ENCODE results near the gene GBX2. TPM values are rescaled to one million over a fixed set of nuclear protein-coding genes. Genes with fewer than 3 reads are reported as not detected.

The GBX2 gene
- total and polyA plus RNA-seq, 9 of the 15 experiments (the other 6 are each of a cell fraction or from before 2014, with no cell fraction given) = 0.03 to 0.53 (median 0.27) TPM; not detected in 1

- CTCF ChIA-PET (ENCODE audit: low intra/inter-chr PET ratio) = interaction anchor here (0.7 to 1.8 kb wide), 2 partner anchors 282 to 413 kb away, joined by 3 to 8 read pairs; no protein-coding TSS in a partner anchor
- Histone ChIP-seq H4K20me1 (replicated peaks; ENCODE audit: control insufficient read depth, insufficient read depth, low read length) (no peaks in the 10 kb centered on the region), H3K4me1 (replicated peaks in 1 of 2; ENCODE audit: control insufficient read depth in 2 of 2, insufficient read depth in 2 of 2, low read length in 2 of 2) (peaks cover 2 to 20% of the 10 kb centered on the region in 2 experiments; a peak in 4 of 5 replicates), H3K4me3 (no peak overlapping the region), H3K4me2 (ENCODE audit: insufficient read depth, low read length) (no peak overlapping the region), H3K27ac (ENCODE audit: extremely low read depth, low read depth, low read length) (no peak overlapping the region), H3K9me1 (ENCODE audit: control insufficient read depth, insufficient read depth, low read length) (no peaks in the 10 kb centered on the region), H3K36me3 (ENCODE audit: control insufficient read depth, insufficient read depth, low read length) (no peaks in the 10 kb centered on the region), H3K9me3 (replicated peaks; ENCODE audit: control insufficient read depth, insufficient read depth, low read depth, low read length) (no peaks in the 10 kb centered on the region), H3K79me2 (ENCODE audit: control insufficient read depth, insufficient read depth, low read length) (no peaks in the 10 kb centered on the region), H3K9ac (ENCODE audit: insufficient read depth in 1 of 2, low read depth in 2 of 2, low read length in 2 of 2) (no peak overlapping the region), H3K27me3 (ENCODE audit: control insufficient read depth in 2 of 2, insufficient read depth in 2 of 2, low read length in 2 of 2) (no peaks in the 10 kb centered on the region), H2AFZ (ENCODE audit: low read depth, low read length) (no peak overlapping the region)
- in situ Hi-C loops (cut with MboI) = loop anchor here (5.0 kb wide), 1 partner anchor 402 kb away; no protein-coding TSS in a partner anchor
- intact Hi-C loops (cut with micrococcal nuclease) = no loop called here
- POLR2A ChIA-PET = no interaction called here
- WGBS (ENCODE audit: insufficient coverage, low coverage, missing lambda C conversion rate) = 57% methylated on average over 6 of the region's 15 CpGs
- no peak for TF ChIP-seq CHAMP1 (IDR thresholded peaks at IDR 0.05)
- no TSS peak for BruUV-seq (replicated peaks)
- DNase-seq (ENCODE audit: extremely low read depth in 1 of 4, low spot score in 3 of 4) = no peak
- FAIRE-seq = no peak
- ATAC-seq = no peak
Measured at GRCh38 chr2:236178890-236179235, 10.7 kb upstream of the GBX2 start.

Measured in K562 (cell line).